K562 (cell line): ENCODE data around the gene DCDC2. TPM values are rescaled to one million over a fixed set of nuclear protein-coding genes. Genes with fewer than 3 reads are reported as not detected.

Experiments
- ATAC-seq: fragments of 200-7000 bp; cut with Tn5 transposase; 3 replicates; pipeline ENCODE4 v1.9.1; 2020; ENCODE audit warnings: moderate library complexity
- BruUV-seq: library from RNA; stranded (reverse); fragments of 400-500 nt; replicated peaks from 2 replicates; lab custom pipeline; 2021; lab: Mats Ljungman, UMichigan
- CTCF ChIA-PET: fragments of 300-600 bp; formaldehyde crosslinking; extraction: SDS; loops from one replicate; lab custom pipeline; 2021; ENCODE audit warnings: low intra/inter-chr PET ratio; lab: Yijun Ruan, JAX
- POLR2A ChIA-PET: fragments of 300-600, 350-650 bp; sonication (Branson Sonifier 250); formaldehyde crosslinking; extraction: SDS; loops from one replicate; lab custom pipeline; 2021; ENCODE audit warnings: antibody characterized with exemption, inconsistent platforms; lab: Yijun Ruan, JAX
- DNase-seq, 4 experiments: peaks; one replicate each; pipeline versions ENCODE4 v3.0.0 to v3.0.0-alpha.2; 2011 to 2018; ENCODE audit warnings: low spot score in 3 of 4, mixed read lengths in 3 of 4; ENCODE audit errors: extremely low read depth in 1 of 4
- FAIRE-seq: peaks from 2 replicates; lab custom pipeline; 2011; peaks lifted over from hg19 to GRCh38; lab: Jason Lieb, UNC
- H2AFZ ChIP-seq: 2 replicates; pipeline ENCODE4 v1.6.0; 2011; ENCODE audit warnings: low read depth, low read length, control low read depth, inconsistent platforms
- H3K27ac ChIP-seq: fragments of 200-600 bp; 3 replicates; pipeline ENCODE4 v1.8.0; 2011; ENCODE audit warnings: low read depth, mild to moderate bottlenecking, control low read depth, inconsistent platforms, low read length, moderate library complexity, mixed read lengths; ENCODE audit errors: extremely low read depth
- H3K27me3 ChIP-seq, 2 experiments: fragments of 300-600 bp in 1 of 2; 2 replicates in 1 of 2; 3 replicates in 1 of 2; pipeline versions ENCODE4 v1.6.0 to v1.8.0; 2011; ENCODE audit warnings: inconsistent platforms in 2 of 2, low read length in 2 of 2, mild to moderate bottlenecking in 1 of 2, mixed read lengths in 1 of 2, moderate library complexity in 1 of 2; ENCODE audit not compliant: control insufficient read depth in 2 of 2, insufficient read depth in 2 of 2
- H3K36me3 ChIP-seq: fragments of 300-600 bp; 3 replicates; pipeline ENCODE4 v1.8.0; 2011; ENCODE audit warnings: mild to moderate bottlenecking, low read length, inconsistent platforms; ENCODE audit not compliant: control insufficient read depth, insufficient read depth
- H3K4me1 ChIP-seq, 2 experiments: fragments of 200-600 bp in 1 of 2; replicated peaks in 1 of 2; 2 replicates in 1 of 2; 3 replicates in 1 of 2; pipeline versions ENCODE4 v1.5.1 to v1.8.0; 2011; ENCODE audit warnings: inconsistent platforms in 2 of 2, low read length in 2 of 2, mild to moderate bottlenecking in 1 of 2, mixed read lengths in 1 of 2, moderate library complexity in 1 of 2; ENCODE audit not compliant: control insufficient read depth in 2 of 2, insufficient read depth in 2 of 2
- H3K4me2 ChIP-seq: 2 replicates; pipeline ENCODE4 v1.6.1; 2011; ENCODE audit warnings: low read length, control low read depth, inconsistent platforms, mixed read lengths; ENCODE audit not compliant: insufficient read depth
- H3K4me3 ChIP-seq: fragments of 200-600 bp; sonication (generic), shearing (Covaris generic); 2 replicates; pipeline ENCODE4 v1.5.1; 2016; ENCODE audit warnings: control low read depth, inconsistent platforms
- H3K79me2 ChIP-seq: fragments of 200-600 bp; 3 replicates; pipeline ENCODE4 v1.8.0; 2011; ENCODE audit warnings: low read length, inconsistent platforms; ENCODE audit not compliant: control insufficient read depth, insufficient read depth
- H3K9ac ChIP-seq, 2 experiments: 2 replicates each; pipeline versions ENCODE4 v1.6.0 to v1.6.1; 2011; ENCODE audit warnings: low read depth in 2 of 2, low read length in 2 of 2, control low read depth in 1 of 2, inconsistent platforms in 1 of 2, mild to moderate bottlenecking in 1 of 2, mixed read lengths in 1 of 2; ENCODE audit not compliant: insufficient read depth in 1 of 2
- H3K9me1 ChIP-seq: one replicate; pipeline ENCODE4 v1.6.0; 2011; ENCODE audit warnings: inconsistent platforms, mild to moderate bottlenecking, low read length, moderate library complexity; ENCODE audit not compliant: control insufficient read depth, insufficient read depth
- H3K9me3 ChIP-seq: replicated peaks from 2 replicates; pipeline ENCODE4 v1.5.1; 2011; ENCODE audit warnings: low read depth, low read length, inconsistent platforms; ENCODE audit not compliant: control insufficient read depth, insufficient read depth
- H4K20me1 ChIP-seq: replicated peaks from 2 replicates; pipeline ENCODE4 v1.6.1; 2011; ENCODE audit warnings: low read length, inconsistent platforms, mixed read lengths; ENCODE audit not compliant: control insufficient read depth, insufficient read depth
- ARNT ChIP-seq, 2 experiments: fragments of 450-650 bp; IDR thresholded peaks; 2 replicates each; pipeline ENCODE4 v1.6.1; 2016; ENCODE audit warnings: mild to moderate bottlenecking in 1 of 2
- CBFA2T2 ChIP-seq: fragments of 450-650 bp; conservative IDR thresholded peaks from 2 replicates; pipeline ENCODE4 v1.6.1; 2017; ENCODE audit warnings: mild to moderate bottlenecking
- ESRRB ChIP-seq: fragments of 250-450 bp; sonication (Bioruptor Pico); IDR thresholded peaks from 2 replicates; pipeline ENCODE4 v1.5.0; 2020; ENCODE audit warnings: mild to moderate bottlenecking, moderate library complexity, borderline replicate concordance
- ETV1 ChIP-seq: fragments of 450-650 bp; conservative IDR thresholded peaks from 2 replicates; pipeline ENCODE4 v1.6.1; 2016; ENCODE audit warnings: missing genetic modification characterization, control low read depth, low read depth, missing compliant biosample characterization
- LEF1 ChIP-seq: fragments of 450-650 bp; IDR thresholded peaks from 2 replicates; pipeline ENCODE4 v1.6.1; 2016; ENCODE audit warnings: mild to moderate bottlenecking
- MEF2A ChIP-seq: IDR thresholded peaks from 2 replicates; pipeline ENCODE4 v1.6.1; 2011; ENCODE audit warnings: low read depth, mild to moderate bottlenecking, low read length, moderate library complexity; ENCODE audit not compliant: control insufficient read depth
- PTRF ChIP-seq: fragments of 450-650 bp; IDR thresholded peaks from 2 replicates; pipeline ENCODE4 v1.6.1; 2016; ENCODE audit warnings: mild to moderate bottlenecking, missing genetic modification characterization, missing compliant biosample characterization
- TAF1 ChIP-seq: IDR thresholded peaks from 2 replicates; pipeline ENCODE4 v1.6.1; 2011; ENCODE audit warnings: mild to moderate bottlenecking, low read length, moderate library complexity; ENCODE audit not compliant: insufficient read depth, control insufficient read depth, severe bottlenecking; ENCODE audit errors: extremely low read depth
- TAF15 ChIP-seq: fragments of 200-400 bp; formaldehyde crosslinking; IDR thresholded peaks from 2 replicates; pipeline ENCODE4 v1.6.1; 2017; ENCODE audit warnings: mild to moderate bottlenecking, low read depth, low read length, moderate library complexity
- ZBED1 ChIP-seq: IDR thresholded peaks from 2 replicates; pipeline ENCODE4 v1.6.1; 2014
- ZNF140 ChIP-seq: fragments of 250-450 bp; sonication (Bioruptor Pico); IDR thresholded peaks from 2 replicates; pipeline ENCODE4 v1.8.0; 2021; ENCODE audit warnings: moderate library complexity, mild to moderate bottlenecking, inconsistent platforms
- ZNF583 ChIP-seq: fragments of 250-450 bp; sonication (Bioruptor Pico); IDR thresholded peaks from 2 replicates; pipeline ENCODE4 v1.4.0; 2020
- WGBS: fragments of 100-300 bp; shearing (Covaris generic); methylation state at CpG from one replicate; pipeline ENCODE4 v1.1.6; 2016; ENCODE audit warnings: low coverage, mixed read lengths; ENCODE audit not compliant: insufficient coverage; ENCODE audit errors: missing lambda C conversion rate; 5-methylcytosine and 5-hydroxymethylcytosine counted together
- in situ Hi-C: fragments of 300-500 bp; cut with MboI; formaldehyde crosslinking; loops from 4 replicates; pipeline ENCODE4 v1.15.0; 2018; ENCODE audit warnings: inconsistent platforms, mixed read lengths
- intact Hi-C: fragments of 100-400 bp; cut with micrococcal nuclease; formaldehyde crosslinking; loops from 2 replicates; pipeline ENCODE4 v1.14.2; 2022
- polyA plus RNA-seq, 8 experiments: library from polyadenylated mRNA; depleted of rRNA in 4 of 8; stranded (reverse) in 5 of 8; unstranded in 3 of 8; fragments of >200 nt; fragmentation: Nextera tagmentation in 2 of 8; fragmentation: Illumina TruSeq in 1 of 8; extraction: Ambion mirVana in 2 of 8; extraction: Trizol in 1 of 8; gene quantifications; 2 replicates each; pipeline versions ENCODE4 v1.2.1 to v1.2.3, GENCODE V29; 2011 to 2014; ENCODE audit warnings: inconsistent platforms in 1 of 8, missing spikeins in 1 of 8
- total RNA-seq, 7 experiments: library from RNA; depleted of rRNA in 6 of 7; stranded (reverse); fragments of >200 nt in 6 of 7; fragmentation: Illumina TruSeq in 2 of 7; extraction: Trizol in 2 of 7; gene quantifications; 2 replicates each; pipeline versions ENCODE4 v1.2.1 to v1.2.3, GENCODE V29; 2011 to 2021; ENCODE audit warnings: low replicate concordance in 1 of 7
- TF ChIP-seq, protein P1 (sequence below): fragments of 250-450 bp; sonication (Bioruptor Pico); IDR thresholded peaks from 2 replicates; pipeline ENCODE4 v1.4.0; 2020; ENCODE audit warnings: mild to moderate bottlenecking, moderate library complexity
- TF ChIP-seq, protein P2 (sequence below): fragments of 450-650 bp; formaldehyde crosslinking; IDR thresholded peaks from 2 replicates; pipeline ENCODE4 v1.4.0; 2020; ENCODE audit warnings: mild to moderate bottlenecking, mixed read lengths
- TF ChIP-seq, protein P3 (sequence below): sonication (generic); formaldehyde crosslinking; IDR thresholded peaks from 2 replicates; pipeline ENCODE4 v1.4.0; 2020; ENCODE audit warnings: mild to moderate bottlenecking, missing genetic modification reagents
- TF ChIP-seq, protein P4 (sequence below): sonication (generic); formaldehyde crosslinking; IDR thresholded peaks from 2 replicates; pipeline ENCODE4 v1.8.1; 2022; ENCODE audit warnings: missing genetic modification reagents

DCDC2 gene
- total and polyA plus RNA-seq, 9 of the 15 experiments (the other 6 are each of a cell fraction or from before 2014, with no cell fraction given) = 0.04 TPM; not detected in 8

DNA sequence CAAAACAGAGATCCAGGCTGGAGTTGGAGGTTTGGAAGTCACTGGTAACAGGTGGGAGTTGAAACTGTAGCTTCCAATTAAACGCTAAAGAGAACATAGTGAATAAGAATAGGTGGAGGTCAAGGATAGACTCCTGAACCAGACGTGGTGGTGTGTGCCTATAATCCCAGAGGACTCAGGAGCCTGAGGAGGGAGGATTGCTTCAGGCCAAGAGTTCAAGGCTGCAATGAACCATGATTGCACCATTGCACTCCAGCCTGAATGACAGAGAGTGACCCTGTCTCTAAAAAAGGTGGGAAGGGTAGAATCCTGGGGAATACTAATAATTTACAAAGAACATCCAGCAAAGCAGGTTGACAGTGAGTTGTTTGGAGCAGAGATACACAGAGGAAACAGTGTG lies 218.2 kb downstream of the DCDC2 start:
- no peak overlapping the region for H3K4me2 ChIP-seq
- no peaks in the 10 kb centered on the region for H3K36me3 ChIP-seq
- intact Hi-C loops (no loop called here), in situ Hi-C loops (no loop called here)
- H3K9me1 ChIP-seq = no peaks in the 10 kb centered on the region
- CTCF ChIA-PET = no interaction called here
- DNase-seq (no peak), ATAC-seq (no peak), FAIRE-seq (no peak)
- no peak overlapping the region for H3K27ac ChIP-seq
- H4K20me1 ChIP-seq = no peaks in the 10 kb centered on the region
- POLR2A ChIA-PET = no interaction called here
- BruUV-seq = no TSS peak
- no peaks in the 10 kb centered on the region for H3K79me2 ChIP-seq
- no peaks in the 10 kb centered on the region for H3K27me3 ChIP-seq
- H3K9ac ChIP-seq = no peak overlapping the region
- no peak overlapping the region for H3K4me3 ChIP-seq
- no peaks in the 10 kb centered on the region for H3K4me1 ChIP-seq
- H3K9me3 ChIP-seq = no peaks in the 10 kb centered on the region
- 0% methylated on average over 2 of the region's 2 CpGs for WGBS
- H2AFZ ChIP-seq = no peak overlapping the region
- no peak for TF ChIP-seq ZNF140 (CRISPR knock-in tag)
- TF ChIP-seq TAF15 = no peak
- TF ChIP-seq ESRRB = no peak
- no peak for TF ChIP-seq PTRF
- no peak for TF ChIP-seq TAF1
- no peak for TF ChIP-seq ETV1 (tag)
- no peak for TF ChIP-seq MEF2A
- TF ChIP-seq, protein P1, sequence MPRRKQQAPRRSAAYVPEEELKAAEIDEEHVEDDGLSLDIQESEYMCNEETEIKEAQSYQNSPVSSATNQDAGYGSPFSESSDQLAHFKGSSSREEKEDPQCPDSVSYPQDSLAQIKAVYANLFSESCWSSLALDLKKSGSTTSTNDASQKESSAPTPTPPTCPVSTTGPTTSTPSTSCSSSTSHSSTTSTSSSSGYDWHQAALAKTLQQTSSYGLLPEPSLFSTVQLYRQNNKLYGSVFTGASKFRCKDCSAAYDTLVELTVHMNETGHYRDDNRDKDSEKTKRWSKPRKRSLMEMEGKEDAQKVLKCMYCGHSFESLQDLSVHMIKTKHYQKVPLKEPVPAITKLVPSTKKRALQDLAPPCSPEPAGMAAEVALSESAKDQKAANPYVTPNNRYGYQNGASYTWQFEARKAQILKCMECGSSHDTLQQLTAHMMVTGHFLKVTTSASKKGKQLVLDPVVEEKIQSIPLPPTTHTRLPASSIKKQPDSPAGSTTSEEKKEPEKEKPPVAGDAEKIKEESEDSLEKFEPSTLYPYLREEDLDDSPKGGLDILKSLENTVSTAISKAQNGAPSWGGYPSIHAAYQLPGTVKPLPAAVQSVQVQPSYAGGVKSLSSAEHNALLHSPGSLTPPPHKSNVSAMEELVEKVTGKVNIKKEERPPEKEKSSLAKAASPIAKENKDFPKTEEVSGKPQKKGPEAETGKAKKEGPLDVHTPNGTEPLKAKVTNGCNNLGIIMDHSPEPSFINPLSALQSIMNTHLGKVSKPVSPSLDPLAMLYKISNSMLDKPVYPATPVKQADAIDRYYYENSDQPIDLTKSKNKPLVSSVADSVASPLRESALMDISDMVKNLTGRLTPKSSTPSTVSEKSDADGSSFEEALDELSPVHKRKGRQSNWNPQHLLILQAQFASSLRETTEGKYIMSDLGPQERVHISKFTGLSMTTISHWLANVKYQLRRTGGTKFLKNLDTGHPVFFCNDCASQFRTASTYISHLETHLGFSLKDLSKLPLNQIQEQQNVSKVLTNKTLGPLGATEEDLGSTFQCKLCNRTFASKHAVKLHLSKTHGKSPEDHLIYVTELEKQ (CRISPR knock-in tag) = no peak
- TF ChIP-seq, protein P2, sequence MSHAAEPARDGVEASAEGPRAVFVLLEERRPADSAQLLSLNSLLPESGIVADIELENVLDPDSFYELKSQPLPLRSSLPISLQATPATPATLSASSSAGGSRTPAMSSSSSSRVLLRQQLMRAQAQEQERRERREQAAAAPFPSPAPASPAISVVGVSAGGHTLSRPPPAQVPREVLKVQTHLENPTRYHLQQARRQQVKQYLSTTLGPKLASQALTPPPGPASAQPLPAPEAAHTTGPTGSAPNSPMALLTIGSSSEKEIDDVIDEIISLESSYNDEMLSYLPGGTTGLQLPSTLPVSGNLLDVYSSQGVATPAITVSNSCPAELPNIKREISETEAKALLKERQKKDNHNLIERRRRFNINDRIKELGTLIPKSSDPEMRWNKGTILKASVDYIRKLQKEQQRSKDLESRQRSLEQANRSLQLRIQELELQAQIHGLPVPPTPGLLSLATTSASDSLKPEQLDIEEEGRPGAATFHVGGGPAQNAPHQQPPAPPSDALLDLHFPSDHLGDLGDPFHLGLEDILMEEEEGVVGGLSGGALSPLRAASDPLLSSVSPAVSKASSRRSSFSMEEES (CRISPR knock-in tag) = no peak
- TF ChIP-seq ZNF583 = no peak
- TF ChIP-seq LEF1 = no peak
- TF ChIP-seq, protein P3, sequence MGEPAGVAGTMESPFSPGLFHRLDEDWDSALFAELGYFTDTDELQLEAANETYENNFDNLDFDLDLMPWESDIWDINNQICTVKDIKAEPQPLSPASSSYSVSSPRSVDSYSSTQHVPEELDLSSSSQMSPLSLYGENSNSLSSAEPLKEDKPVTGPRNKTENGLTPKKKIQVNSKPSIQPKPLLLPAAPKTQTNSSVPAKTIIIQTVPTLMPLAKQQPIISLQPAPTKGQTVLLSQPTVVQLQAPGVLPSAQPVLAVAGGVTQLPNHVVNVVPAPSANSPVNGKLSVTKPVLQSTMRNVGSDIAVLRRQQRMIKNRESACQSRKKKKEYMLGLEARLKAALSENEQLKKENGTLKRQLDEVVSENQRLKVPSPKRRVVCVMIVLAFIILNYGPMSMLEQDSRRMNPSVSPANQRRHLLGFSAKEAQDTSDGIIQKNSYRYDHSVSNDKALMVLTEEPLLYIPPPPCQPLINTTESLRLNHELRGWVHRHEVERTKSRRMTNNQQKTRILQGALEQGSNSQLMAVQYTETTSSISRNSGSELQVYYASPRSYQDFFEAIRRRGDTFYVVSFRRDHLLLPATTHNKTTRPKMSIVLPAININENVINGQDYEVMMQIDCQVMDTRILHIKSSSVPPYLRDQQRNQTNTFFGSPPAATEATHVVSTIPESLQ = no peak
- TF ChIP-seq ZBED1 = no peak
- TF ChIP-seq CBFA2T2 = no peak
- TF ChIP-seq, protein P4, sequence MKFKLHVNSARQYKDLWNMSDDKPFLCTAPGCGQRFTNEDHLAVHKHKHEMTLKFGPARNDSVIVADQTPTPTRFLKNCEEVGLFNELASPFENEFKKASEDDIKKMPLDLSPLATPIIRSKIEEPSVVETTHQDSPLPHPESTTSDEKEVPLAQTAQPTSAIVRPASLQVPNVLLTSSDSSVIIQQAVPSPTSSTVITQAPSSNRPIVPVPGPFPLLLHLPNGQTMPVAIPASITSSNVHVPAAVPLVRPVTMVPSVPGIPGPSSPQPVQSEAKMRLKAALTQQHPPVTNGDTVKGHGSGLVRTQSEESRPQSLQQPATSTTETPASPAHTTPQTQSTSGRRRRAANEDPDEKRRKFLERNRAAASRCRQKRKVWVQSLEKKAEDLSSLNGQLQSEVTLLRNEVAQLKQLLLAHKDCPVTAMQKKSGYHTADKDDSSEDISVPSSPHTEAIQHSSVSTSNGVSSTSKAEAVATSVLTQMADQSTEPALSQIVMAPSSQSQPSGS (CRISPR knock-in tag) = no peak
- TF ChIP-seq ARNT (IDR thresholded peaks at IDR 0.05) = no peak
